Effector memory CD8-positive, alpha-beta T cell (primary cell): Measurements from ENCODE around the gene TMEM203.

Experiments used
- ATAC-seq: fragments of 150-1000 bp; cut with Tn5 transposase; replicated peaks from 2 replicates; pipeline ENCODE4 v1.10.0; 2021; ENCODE audit warnings: mild to moderate bottlenecking, moderate library complexity
- DNase-seq, 3 experiments: peaks; one replicate each; pipeline ENCODE4 v3.0.0; 2021
- H3K27ac Mint-ChIP-seq, 2 donors: one replicate each; pipeline ENCODE4 v1.8.0; 2022; ENCODE audit warnings: mild to moderate bottlenecking in 2 of 2, mixed read lengths in 2 of 2, moderate library complexity in 2 of 2
- H3K27me3 Mint-ChIP-seq, 2 donors: one replicate each; pipeline ENCODE4 v1.8.0; 2022; ENCODE audit warnings: mixed read lengths in 2 of 2
- H3K36me3 Mint-ChIP-seq: one replicate; pipeline ENCODE4 v1.8.0; 2022; ENCODE audit warnings: mild to moderate bottlenecking, moderate library complexity, mixed read lengths; ENCODE audit not compliant: insufficient read depth
- H3K4me1 Mint-ChIP-seq, 2 donors: one replicate each; pipeline ENCODE4 v1.8.0; 2022; ENCODE audit warnings: low read depth in 2 of 2, mixed read lengths in 2 of 2
- H3K4me3 Mint-ChIP-seq, 2 donors: one replicate each; pipeline ENCODE4 v1.8.0; 2022; ENCODE audit warnings: mild to moderate bottlenecking in 2 of 2, mixed read lengths in 2 of 2, moderate library complexity in 2 of 2
- H3K9me3 Mint-ChIP-seq, 2 donors: one replicate each; pipeline ENCODE4 v1.8.0; 2022; ENCODE audit warnings: mixed read lengths in 2 of 2
- total RNA-seq, 9 experiments: gene quantifications; one replicate each; lab custom pipeline; 2026; lab: John Stamatoyannopoulos, UW

Gene TMEM203, protein sequence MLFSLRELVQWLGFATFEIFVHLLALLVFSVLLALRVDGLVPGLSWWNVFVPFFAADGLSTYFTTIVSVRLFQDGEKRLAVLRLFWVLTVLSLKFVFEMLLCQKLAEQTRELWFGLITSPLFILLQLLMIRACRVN
- 14.1 to 34.6 (median 30.2) reads per million in 9 experiments for total RNA-seq

DNA sequence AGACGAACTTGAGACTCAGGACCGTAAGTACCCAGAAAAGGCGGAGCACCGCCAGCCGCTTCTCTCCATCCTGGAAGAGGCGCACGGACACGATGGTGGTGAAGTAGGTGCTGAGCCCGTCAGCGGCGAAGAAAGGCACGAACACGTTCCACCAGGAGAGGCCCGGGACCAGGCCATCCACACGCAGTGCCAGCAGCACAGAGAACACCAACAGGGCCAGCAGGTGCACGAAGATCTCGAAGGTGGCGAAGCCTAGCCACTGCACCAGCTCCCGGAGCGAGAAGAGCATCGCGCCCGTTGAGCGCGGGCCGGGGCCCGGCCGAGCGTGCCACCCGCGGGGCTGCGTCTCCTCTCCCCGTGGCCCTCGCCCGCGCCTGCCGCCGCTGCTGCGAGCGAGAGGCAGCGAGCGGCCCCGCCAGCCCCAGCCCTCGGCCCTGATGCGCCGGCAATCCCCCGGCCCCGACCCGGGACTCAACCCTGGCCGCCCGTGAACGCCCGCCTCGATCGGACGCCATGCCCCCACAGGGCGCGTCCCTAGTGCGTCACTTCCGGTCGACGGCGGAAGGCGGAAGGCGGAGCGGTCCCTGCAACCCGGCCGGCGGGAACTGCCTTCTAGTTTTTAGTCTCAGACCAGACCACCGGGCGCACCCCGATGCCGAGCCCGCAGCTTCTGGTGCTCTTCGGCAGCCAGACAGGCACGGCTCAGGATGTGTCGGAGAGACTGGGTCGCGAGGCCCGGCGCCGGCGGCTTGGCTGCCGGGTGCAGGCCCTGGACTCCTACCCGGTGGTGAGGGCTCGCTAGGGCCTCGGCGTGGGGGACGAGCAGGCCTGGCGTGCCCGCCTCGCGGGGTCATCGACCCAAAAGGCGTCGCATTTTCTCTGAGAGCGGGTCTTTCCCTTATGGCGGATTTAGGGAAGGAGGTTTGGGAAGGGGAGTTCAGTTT, at the start of gene TMEM203, which contains the start of gene NDOR1:
TSS of gene TMEM203 (minus strand) at position 523 of the 944 bp plus-strand sequence. CDS start at position 289, 234 bp downstream.
TSS of gene NDOR1 (plus strand) at position 575 of the 944 bp plus-strand sequence. CDS start at position 653, 78 bp downstream.
- Mint-ChIP-seq H3K4me1 (peaks cover 26 to 40% of the 10 kb centered on the region in 2 donors), H3K27ac (peak within 1 kb of the TSS; percentile 96 to 97), H3K4me3 (peak within 1 kb of the TSS; percentile 91 to 94), H3K27me3 (no peaks in the 10 kb centered on the region), H3K36me3 (peaks cover 45% of the 10 kb centered on the region), H3K9me3 (no peaks in the 10 kb centered on the region)
- ATAC-seq (peak; percentile 60), DNase-seq (peak; percentile 93 to 95 (median 94))

DNA sequence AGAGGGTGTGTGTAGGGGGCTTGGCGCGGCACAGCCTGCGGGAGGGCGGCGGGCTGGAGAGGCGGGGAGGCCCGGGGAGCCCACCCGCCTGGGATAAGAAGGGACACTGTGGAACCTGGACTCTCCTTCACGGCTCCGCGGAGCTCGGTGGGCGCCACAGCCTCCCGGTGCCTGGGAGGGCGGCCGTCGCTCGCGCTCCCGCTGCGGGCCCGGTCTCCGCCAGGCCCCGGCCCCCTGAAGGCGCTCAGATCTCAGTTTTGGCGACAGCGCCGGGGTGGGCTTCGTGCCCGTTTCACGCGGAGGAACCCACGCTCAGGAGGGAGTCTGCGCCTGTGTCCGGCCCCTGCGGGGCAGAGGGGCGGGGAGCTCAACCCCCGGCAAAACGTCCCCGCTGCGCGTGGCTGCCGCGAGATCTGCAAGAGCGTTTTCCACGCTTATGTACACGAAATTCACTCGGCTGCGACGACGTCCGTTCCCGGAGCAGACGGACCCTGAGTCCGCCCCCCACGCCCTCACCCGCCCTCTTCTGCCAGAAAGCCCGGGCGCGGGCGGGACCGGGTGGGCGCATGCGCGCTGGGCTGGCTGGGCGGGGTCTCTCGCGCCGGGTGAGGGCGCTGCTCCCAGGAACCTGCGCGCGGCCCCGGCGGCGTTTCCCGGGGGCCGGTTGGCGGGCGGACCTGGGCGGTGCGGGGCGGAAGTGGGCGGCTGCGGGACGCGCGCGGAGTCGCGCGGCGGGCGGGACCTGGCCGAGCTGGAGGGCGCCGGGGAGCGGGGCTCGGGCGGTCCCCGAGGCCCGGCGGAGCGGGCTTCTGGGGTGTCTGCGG, 49.4 kb upstream of the TMEM203 start, which contains the start of gene NELFB:
TSS of gene NELFB (plus strand) at position 704 of the 824 bp plus-strand sequence.
- Mint-ChIP-seq H3K4me3 (peak within 1 kb of the TSS; percentile 85 to 91), H3K36me3 (peaks cover 38% of the 10 kb centered on the region), H3K27ac (peak within 1 kb of the TSS in 1 of 2 donors; percentile 65), H3K9me3 (no peaks in the 10 kb centered on the region), H3K4me1 (peaks cover 5 to 11% of the 10 kb centered on the region in 2 donors), H3K27me3 (no peaks in the 10 kb centered on the region)
- DNase-seq (peak; percentile 95 to 98 (median 95)), ATAC-seq (peak; percentile 90)

DNA sequence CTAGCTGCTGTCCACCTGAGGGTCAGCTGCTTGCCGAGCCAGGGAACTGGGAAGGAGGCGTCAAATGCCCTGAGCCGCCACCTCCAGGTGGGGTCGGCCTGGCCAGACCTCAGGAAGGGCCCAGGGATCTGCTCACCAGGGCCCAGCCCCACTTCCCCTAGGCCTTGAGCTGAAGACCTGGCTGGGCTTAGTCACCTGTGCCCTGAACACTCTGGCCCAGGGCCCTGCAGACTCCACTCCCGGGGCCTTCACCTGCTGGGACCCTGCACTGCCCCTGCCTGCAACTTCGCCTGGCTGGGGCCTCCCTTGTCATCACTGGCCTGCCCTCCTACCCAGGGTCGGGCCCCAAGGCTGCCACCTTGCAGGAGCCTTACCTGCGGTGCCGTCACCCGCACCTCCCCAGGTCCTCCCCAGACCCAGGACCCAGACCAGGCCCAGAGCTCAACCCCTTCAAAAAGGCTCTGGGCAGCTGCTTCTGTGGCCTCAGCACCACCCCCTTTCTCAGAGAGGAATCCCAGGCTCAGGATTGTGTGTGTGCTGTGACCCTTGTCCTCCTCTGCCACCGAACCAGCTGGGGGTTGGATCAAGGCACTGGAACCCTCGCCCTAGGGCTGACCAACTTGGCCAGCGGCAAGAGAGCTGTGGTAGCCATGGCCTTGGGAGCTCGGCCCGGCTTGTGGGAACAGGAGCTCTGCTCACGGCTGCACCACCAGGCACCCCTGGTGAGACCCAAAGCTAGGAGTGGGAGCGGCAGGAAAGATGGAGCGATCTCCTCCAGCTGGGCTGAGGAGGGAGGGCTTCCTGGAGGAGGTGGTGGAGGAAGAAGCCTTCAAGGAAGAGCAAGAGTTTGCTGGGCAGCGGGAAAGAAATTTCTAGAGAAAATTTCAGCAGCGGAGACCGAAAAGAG, 48.5 kb upstream of the TMEM203 start:
- Mint-ChIP-seq H3K27ac (peak overlapping the region in 1 of 2 donors; percentile 65), H3K4me3 (peak overlapping the region; percentile 85 to 91), H3K4me1 (peaks cover 5 to 11% of the 10 kb centered on the region in 2 donors), H3K27me3 (no peaks in the 10 kb centered on the region), H3K9me3 (no peaks in the 10 kb centered on the region), H3K36me3 (peaks cover 30% of the 10 kb centered on the region)
- ATAC-seq (no peak), DNase-seq (no peak)

DNA sequence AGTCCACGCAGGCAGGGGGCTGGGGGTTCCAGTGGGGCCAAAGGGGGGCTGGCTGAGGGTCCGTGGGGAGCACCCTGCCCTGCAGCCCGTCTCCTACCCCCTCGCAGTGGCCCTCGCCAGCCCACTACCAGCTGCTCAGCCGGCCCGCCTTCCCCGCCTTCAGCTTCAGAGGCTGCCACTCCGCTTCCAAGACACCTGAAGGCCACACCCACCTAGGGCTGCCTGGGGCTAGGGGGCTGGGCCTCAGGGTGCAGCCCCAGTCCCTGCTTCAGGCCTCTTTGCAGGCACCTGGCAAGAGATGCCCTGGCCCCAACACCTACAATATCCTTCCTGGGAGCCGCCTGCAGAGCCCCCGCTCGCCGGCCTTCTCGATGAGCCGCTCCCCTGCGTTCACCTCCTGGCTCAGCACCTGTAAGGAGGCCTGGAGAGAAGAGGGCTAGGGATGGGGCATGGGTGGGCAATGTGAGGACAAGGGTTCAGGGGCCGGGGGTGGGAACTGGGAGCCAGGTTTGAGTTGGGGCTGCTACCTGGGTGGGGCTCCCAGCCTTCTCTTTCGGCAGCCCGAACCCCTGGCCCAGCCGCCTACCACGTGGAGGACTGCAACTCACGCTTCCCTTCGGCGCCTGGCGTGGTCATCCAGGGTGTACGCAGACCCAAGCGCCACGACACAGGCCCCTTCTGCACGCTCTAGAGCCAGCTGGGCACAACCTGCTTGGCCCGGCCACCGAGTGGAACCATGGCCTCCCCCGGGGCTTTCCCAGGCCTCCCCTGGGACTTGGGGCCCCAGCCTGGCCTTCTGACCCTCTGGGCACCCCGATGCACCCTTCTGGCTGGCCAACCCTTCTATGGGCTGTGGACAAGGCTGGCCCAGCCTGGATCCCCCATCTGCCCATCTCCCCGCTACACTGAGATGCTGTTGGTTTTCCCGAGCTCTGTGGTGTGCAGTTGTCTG, 47.4 kb upstream of the TMEM203 start:
- no peak for ATAC-seq
- H3K27ac Mint-ChIP-seq, result no peak overlapping the region

DNA sequence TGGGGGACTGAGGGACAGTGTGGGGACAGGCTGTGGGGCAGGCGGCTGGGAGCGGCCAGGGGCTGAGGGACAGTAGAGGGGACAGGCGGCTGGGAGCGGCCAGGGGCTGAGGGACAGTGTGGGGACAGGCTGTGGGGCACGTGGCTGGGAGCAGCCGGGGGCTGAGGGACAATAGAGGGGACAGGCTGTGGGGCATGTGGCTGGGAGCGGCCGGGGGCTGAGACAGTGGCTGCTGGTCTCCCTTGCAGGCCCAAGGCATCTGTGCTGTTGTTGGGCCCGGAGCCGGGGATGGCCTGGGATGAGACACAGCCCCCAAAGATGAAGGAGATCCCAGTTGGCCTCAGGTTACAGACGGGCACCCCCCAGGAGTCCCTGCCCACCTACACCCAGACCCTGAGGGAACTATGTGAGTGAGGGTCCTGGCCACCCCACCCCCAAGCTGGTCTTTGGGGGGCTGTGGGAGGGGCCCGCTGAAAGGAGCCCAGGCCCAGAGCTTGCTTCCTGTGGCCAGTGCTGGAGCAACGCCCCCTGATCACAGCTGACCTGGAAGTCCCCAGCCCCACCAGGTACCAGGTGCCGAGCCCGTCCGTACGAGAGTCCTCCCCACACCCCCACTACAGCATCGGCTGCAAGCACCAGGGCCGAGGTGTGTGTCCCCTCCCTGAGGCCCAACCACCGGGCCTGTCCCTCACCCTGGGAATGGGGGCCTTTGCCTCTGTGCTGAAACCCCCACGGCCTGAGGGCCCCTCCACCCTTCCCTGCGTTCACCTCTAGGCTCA, 46.2 kb upstream of the TMEM203 start:
- Mint-ChIP-seq H3K36me3 (peaks cover 15% of the 10 kb centered on the region), H3K4me3 (no peak overlapping the region), H3K4me1 (peaks cover 5 to 11% of the 10 kb centered on the region in 2 donors), H3K27me3 (no peaks in the 10 kb centered on the region), H3K9me3 (no peaks in the 10 kb centered on the region), H3K27ac (no peak overlapping the region)
- DNase-seq (no peak), ATAC-seq (no peak)

More for the DNA sequence above, 47.4 kb upstream of the TMEM203 start:
- no peak for DNase-seq
- peak overlapping the region in 1 of 2 donors; percentile 91 for H3K4me3 Mint-ChIP-seq
- H3K4me1 Mint-ChIP-seq, result peaks cover 5 to 11% of the 10 kb centered on the region in 2 donors
- peaks cover 20% of the 10 kb centered on the region for H3K36me3 Mint-ChIP-seq
- no peaks in the 10 kb centered on the region for H3K9me3 Mint-ChIP-seq
- H3K27me3 Mint-ChIP-seq, result no peaks in the 10 kb centered on the region

DNA sequence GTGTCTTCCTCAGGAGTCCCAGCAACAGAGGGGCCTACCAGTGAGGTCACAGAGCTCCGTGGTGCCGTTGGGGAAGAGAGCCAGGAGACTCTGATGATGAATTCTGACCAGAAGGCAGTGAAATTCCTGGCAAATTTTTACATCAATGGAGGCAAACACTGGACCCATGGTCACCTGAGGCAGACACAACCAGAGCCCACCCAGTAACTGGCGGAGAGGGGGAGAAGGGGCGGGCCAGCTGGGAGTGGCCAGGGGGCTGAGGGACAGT, 45.7 kb upstream of the TMEM203 start, which contains the start of gene STPG3:
TSS of gene STPG3 (plus strand) at position 93 of the 268 bp plus-strand sequence. CDS start at position 94, 1 bp downstream.
- Mint-ChIP-seq H3K27me3 (no peaks in the 10 kb centered on the region), H3K27ac (no peak within 1 kb of the TSS), H3K36me3 (peaks cover 10% of the 10 kb centered on the region), H3K4me1 (peaks cover 5 to 7% of the 10 kb centered on the region in 2 donors), H3K9me3 (no peaks in the 10 kb centered on the region), H3K4me3 (no peak within 1 kb of the TSS)
- ATAC-seq (no peak), DNase-seq (no peak)

DNA sequence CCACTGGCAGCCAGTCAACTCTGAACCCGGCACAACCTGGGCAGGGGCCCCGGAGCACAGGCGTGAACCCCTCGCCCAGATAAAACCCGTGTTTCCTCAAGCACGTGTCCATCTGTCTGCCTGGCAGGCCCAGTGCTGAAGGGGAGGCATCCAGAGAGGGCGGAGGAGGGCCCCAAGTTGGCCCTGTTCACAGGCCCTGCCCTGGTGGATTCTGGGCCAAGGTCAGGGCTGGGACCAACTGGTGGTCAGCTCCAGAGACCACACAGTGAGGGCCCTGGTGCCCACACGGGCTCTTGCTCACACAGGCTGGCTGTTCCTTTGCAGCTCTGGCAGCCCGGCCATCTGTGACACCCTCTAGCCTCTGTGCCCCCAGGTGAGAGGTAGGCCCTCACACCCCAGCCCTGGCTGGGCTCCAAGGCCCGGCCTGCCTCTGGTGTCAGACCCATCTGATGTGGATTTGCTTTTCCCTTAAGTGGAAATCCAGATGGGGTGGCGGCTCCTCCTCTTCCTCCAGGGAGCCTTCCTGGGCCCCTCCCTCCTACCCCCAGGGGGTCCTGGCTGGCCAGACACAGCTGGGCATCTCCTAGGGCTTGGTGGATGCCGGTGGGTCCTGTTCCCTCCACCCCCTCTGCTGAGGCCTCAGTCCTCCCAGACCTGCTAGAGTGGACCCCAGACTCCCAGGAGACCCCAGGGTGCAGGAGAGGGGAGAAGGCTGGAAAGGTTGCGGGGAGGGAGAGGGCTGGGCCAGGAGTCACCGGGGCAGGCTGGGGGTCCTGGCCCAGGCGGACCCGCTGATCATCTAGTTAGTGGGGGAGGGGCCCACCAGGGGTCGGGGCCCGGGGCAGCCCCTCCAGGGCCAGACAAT, 45.1 kb upstream of the TMEM203 start:
- H3K36me3 Mint-ChIP-seq, result peaks cover 4% of the 10 kb centered on the region
- H3K27ac Mint-ChIP-seq, result no peak overlapping the region
- no peak overlapping the region for H3K4me3 Mint-ChIP-seq
- H3K4me1 Mint-ChIP-seq, result peaks cover 5 to 7% of the 10 kb centered on the region in 2 donors
- H3K9me3 Mint-ChIP-seq, result no peaks in the 10 kb centered on the region
- no peaks in the 10 kb centered on the region for H3K27me3 Mint-ChIP-seq
- no peak for ATAC-seq
- no peak for DNase-seq

DNA sequence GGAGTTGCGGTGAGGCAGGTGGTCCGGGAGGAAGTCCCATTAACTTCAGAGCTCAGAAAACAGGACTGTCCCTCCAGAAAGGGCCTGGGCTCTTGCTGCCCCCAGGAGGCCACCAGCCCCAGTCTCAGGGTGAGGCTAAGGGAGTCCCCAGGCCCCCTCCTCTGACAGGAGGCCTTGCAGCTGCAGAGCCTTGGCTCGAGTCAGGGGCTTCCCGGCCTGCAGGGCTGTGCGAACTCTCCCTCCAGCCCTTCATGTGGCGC, 42.4 kb upstream of the TMEM203 start:
- DNase-seq (no peak), ATAC-seq (no peak)
- H3K27ac Mint-ChIP-seq, result no peak overlapping the region
- H3K9me3 Mint-ChIP-seq, result no peaks in the 10 kb centered on the region
- no peak overlapping the region for H3K4me3 Mint-ChIP-seq
- H3K4me1 Mint-ChIP-seq, result peaks cover 7 to 8% of the 10 kb centered on the region in 2 donors
- peaks cover 14% of the 10 kb centered on the region for H3K36me3 Mint-ChIP-seq
- H3K27me3 Mint-ChIP-seq, result no peaks in the 10 kb centered on the region

DNA sequence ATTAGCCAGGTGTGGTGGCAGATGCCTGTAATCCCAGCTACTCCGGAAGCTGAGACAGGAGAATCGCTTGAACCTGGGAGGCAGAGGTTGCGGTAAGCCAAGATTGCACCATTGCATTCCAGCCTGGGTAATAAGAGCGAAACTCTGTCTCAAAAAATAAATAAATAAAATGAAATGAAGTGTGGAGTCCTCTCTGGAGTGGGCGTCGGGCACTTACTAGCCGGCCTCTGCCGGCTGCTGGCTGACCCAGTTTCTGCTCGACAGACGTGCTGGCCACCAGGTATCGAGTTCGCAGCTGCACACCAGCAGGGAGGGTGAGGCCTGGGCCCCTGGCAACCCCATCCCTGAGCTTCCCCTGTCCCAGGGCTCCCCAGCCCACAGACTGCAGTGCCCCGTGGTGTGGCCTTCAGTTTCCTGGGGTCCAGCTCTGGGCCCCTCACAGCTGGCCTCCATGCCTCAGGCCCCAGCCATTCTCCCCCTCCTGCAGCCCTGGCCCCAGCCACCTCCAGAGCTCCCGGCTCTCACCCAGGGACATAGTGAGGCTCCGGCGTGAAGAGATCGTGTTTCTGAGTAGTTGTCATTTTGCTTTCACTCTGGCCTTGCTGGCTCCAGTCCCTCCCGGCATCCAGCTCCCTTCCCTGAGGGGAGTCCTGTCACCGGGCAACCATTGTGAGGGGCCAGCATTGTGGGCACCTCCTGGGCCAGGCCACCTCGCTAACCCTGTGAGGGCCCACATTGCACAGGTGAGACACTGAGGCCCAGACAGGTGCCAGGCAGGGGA, 41.9 kb upstream of the TMEM203 start:
- H3K9me3 Mint-ChIP-seq, result no peaks in the 10 kb centered on the region
- ATAC-seq, result no peak
- H3K27ac Mint-ChIP-seq, result no peak overlapping the region
- no peak for DNase-seq
- no peaks in the 10 kb centered on the region for H3K27me3 Mint-ChIP-seq
- H3K4me3 Mint-ChIP-seq, result no peak overlapping the region
- H3K36me3 Mint-ChIP-seq, result peaks cover 19% of the 10 kb centered on the region
- H3K4me1 Mint-ChIP-seq, result peaks cover 8 to 10% of the 10 kb centered on the region in 2 donors
